BE2C (cell line): Measurements from ENCODE around the gene TGFBR3L.

Experiments
- DNase-seq: peaks from one replicate; pipeline ENCODE4 v3.0.0-alpha.2; 2020
- H3K27me3 ChIP-seq: fragments of 250-450 bp; sonication (Bioruptor Pico); 2 replicates; pipeline ENCODE4 v1.5.1; 2020; ENCODE audit warnings: mild to moderate bottlenecking
- H3K36me3 ChIP-seq: fragments of 250-450 bp; sonication (Bioruptor Pico); 2 replicates; pipeline ENCODE4 v1.5.1; 2020; ENCODE audit warnings: mild to moderate bottlenecking
- H3K4me1 ChIP-seq: fragments of 250-450 bp; sonication (Bioruptor Pico); 2 replicates; pipeline ENCODE4 v1.5.1; 2020
- H3K4me3 ChIP-seq: 2 replicates; pipeline ENCODE4 v1.5.1; 2011; ENCODE audit warnings: low read depth, low read length
- H3K9me3 ChIP-seq: fragments of 250-450 bp; sonication (Bioruptor Pico); 2 replicates; pipeline ENCODE4 v1.5.1; 2020
- CTCF ChIP-seq: IDR thresholded peaks from 2 replicates; pipeline ENCODE4 v1.5.1; 2012; ENCODE audit warnings: mild to moderate bottlenecking, low read depth, low read length

The TGFBR3L gene

GRCh38 chr19:7907122-7907521, 7.5 kb upstream of the TGFBR3L start:
- Histone ChIP-seq H3K9me3 (no peaks in the 10 kb centered on the region), H3K36me3 (peaks cover 28% of the 10 kb centered on the region), H3K4me1 (no peaks in the 10 kb centered on the region), H3K4me3 (no peak overlapping the region), H3K27me3 (no peaks in the 10 kb centered on the region)
- no peak for TF ChIP-seq CTCF
- DNase-seq: no peak

GRCh38 chr19:7907544-7907943, 7.1 kb upstream of the TGFBR3L start:
- H3K27me3 ChIP-seq: no peaks in the 10 kb centered on the region
- H3K4me3 ChIP-seq: no peak overlapping the region
- H3K36me3 ChIP-seq: peaks cover 30% of the 10 kb centered on the region
- H3K9me3 ChIP-seq: no peaks in the 10 kb centered on the region
- H3K4me1 ChIP-seq: no peaks in the 10 kb centered on the region
- no peak for TF ChIP-seq CTCF
- DNase-seq: no peak

GRCh38 chr19:7908078-7908699, 6.4 kb upstream of the TGFBR3L start:
- TF ChIP-seq CTCF: no peak
- Histone ChIP-seq H3K9me3 (no peaks in the 10 kb centered on the region), H3K36me3 (peaks cover 33% of the 10 kb centered on the region), H3K4me1 (no peaks in the 10 kb centered on the region), H3K4me3 (no peak overlapping the region), H3K27me3 (no peaks in the 10 kb centered on the region)
- DNase-seq: no peak

- no peak overlapping the region for H3K4me3 ChIP-seq
- H3K9me3 ChIP-seq: no peaks in the 10 kb centered on the region
- H3K4me1 ChIP-seq: no peaks in the 10 kb centered on the region
- H3K27me3 ChIP-seq: no peaks in the 10 kb centered on the region
- H3K36me3 ChIP-seq: peaks cover 33% of the 10 kb centered on the region
- no peak for DNase-seq
- no peak for TF ChIP-seq CTCF
These were observed 5.7 kb upstream of the TGFBR3L start for GRCh38 chr19:7908742-7909461.

- Histone ChIP-seq H3K4me1 (no peaks in the 10 kb centered on the region), H3K27me3 (peaks cover under 1% of the 10 kb centered on the region; the same call in 1 of the 2 replicates), H3K36me3 (peaks cover 33% of the 10 kb centered on the region), H3K9me3 (no peaks in the 10 kb centered on the region), H3K4me3 (no peak overlapping the region)
- no peak for TF ChIP-seq CTCF
- no peak for DNase-seq
These were observed 5.1 kb upstream of the TGFBR3L start for GRCh38 chr19:7909471-7910067.
